Kidney (tissue), 14 donors: Measurements from ENCODE around the gene KLHL29. TPM values are rescaled to one million over a fixed set of nuclear protein-coding genes. Genes with fewer than 3 reads are reported as not detected.

Experiments
- DNase-seq, 5 donors: peaks; one replicate each; pipeline ENCODE4 v3.0.0-alpha.2; 2013 to 2020
- FAIRE-seq: peaks from 2 replicates; lab custom pipeline; 2012; peaks lifted over from hg19 to GRCh38; lab: Jason Lieb, UNC
- H3K27ac ChIP-seq, 2 donors: one replicate each; pipeline ENCODE4 v1.7.0; 2013; ENCODE audit warnings: low read depth in 2 of 2, low read length in 2 of 2, inconsistent platforms in 1 of 2
- H3K27me3 ChIP-seq: one replicate; pipeline ENCODE4 v1.7.1; 2013; ENCODE audit warnings: low read length, inconsistent platforms; ENCODE audit not compliant: control insufficient read depth, insufficient read depth
- H3K36me3 ChIP-seq, 3 donors: one replicate each; pipeline versions ENCODE4 v1.7.0 to v1.7.1; 2013; ENCODE audit warnings: low read length in 3 of 3, control low read depth in 1 of 3, inconsistent platforms in 1 of 3; ENCODE audit not compliant: insufficient read depth in 3 of 3, control insufficient read depth in 2 of 3
- H3K4me1 ChIP-seq, 3 donors: one replicate each; pipeline versions ENCODE4 v1.7.0 to v1.7.1; 2013; ENCODE audit warnings: low read length in 3 of 3, inconsistent platforms in 1 of 3, low read depth in 1 of 3; ENCODE audit not compliant: control insufficient read depth in 2 of 3, insufficient read depth in 2 of 3
- H3K4me3 ChIP-seq, 3 donors: one replicate each; pipeline versions ENCODE4 v1.7.0 to v1.8.1; 2013; ENCODE audit warnings: low read length in 3 of 3, control low read depth in 1 of 3, inconsistent platforms in 1 of 3
- H3K9ac ChIP-seq, 3 donors: one replicate each; pipeline versions ENCODE4 v1.7.0 to v1.7.1; 2013; ENCODE audit warnings: low read length in 3 of 3, control low read depth in 1 of 3, inconsistent platforms in 1 of 3
- H3K9me3 ChIP-seq, 3 donors: one replicate each; pipeline versions ENCODE4 v1.7.0 to v1.7.1; 2013; ENCODE audit warnings: low read length in 3 of 3, control low read depth in 1 of 3, inconsistent platforms in 1 of 3; ENCODE audit not compliant: control insufficient read depth in 2 of 3, insufficient read depth in 1 of 3
- CTCF ChIP-seq: IDR thresholded peaks from 3 replicates; pipeline ENCODE4 v1.5.1; 2012; ENCODE audit warnings: mild to moderate bottlenecking, moderate library complexity, borderline replicate concordance; ENCODE audit not compliant: insufficient read depth; ENCODE audit errors: extremely low read depth
- intact Hi-C: fragments of 100-400 bp; cut with DNase I; formaldehyde crosslinking; loops from one replicate; pipeline ENCODE4 v1.11.1; 2022
- polyA plus RNA-seq: library from polyadenylated mRNA; stranded (reverse); fragments of 350-450 nt; fragmentation: Illumina TruSeq; extraction: RNeasy Lipid Tissue Mini Kit (QIAGEN cat#74804); gene quantifications from one replicate; pipeline ENCODE4 v1.2.3, GENCODE V29; 2014; ENCODE audit warnings: low read depth, low replicate concordance; ENCODE audit not compliant: insufficient read depth
- total RNA-seq: library from RNA; stranded (reverse); fragmentation: NEBNext Ultra II Directional; extraction: Animal tissue kit (Norgen Biotek cat#: 25700); gene quantifications from one replicate; pipeline ENCODE4 v1.2.1, GENCODE V29; 2021
- donor health status: control.
- donor health status: control.
- donor health status: control.
- donor health status: control.
- donor health status: control.
- donor health status: DM: yes; HTN: yes; CAD: no.
- donor health status: Normal renal cell carcinoma (clear cell type).

The KLHL29 gene
- total and polyA plus RNA-seq, 2 donors from 2014 or later: 1.5 to 10.5 TPM

GRCh38 chr2:23633966-23634365 is 249.0 kb downstream of the KLHL29 start:
- FAIRE-seq (no peak), DNase-seq (peak in 1 of 5 donors; percentile 51)
- H3K36me3 ChIP-seq: no peaks in the 10 kb centered on the region
- H3K9ac ChIP-seq: no peak overlapping the region
- H3K4me3 ChIP-seq: no peak overlapping the region
- H3K9me3 ChIP-seq: no peaks in the 10 kb centered on the region
- H3K27me3 ChIP-seq: no peaks in the 10 kb centered on the region
- TF ChIP-seq CTCF: no peak
- intact Hi-C loops: no loop called here
- peaks cover 0 to 2% (median 0%) of the 10 kb centered on the region in 3 donors for H3K4me1 ChIP-seq
- no peak overlapping the region for H3K27ac ChIP-seq

- Histone ChIP-seq H3K36me3 (no peaks in the 10 kb centered on the region), H3K9me3 (no peaks in the 10 kb centered on the region), H3K4me1 (peaks cover 0 to 2% (median 0%) of the 10 kb centered on the region in 3 donors), H3K4me3 (no peak overlapping the region), H3K9ac (no peak overlapping the region), H3K27me3 (no peaks in the 10 kb centered on the region), H3K27ac (no peak overlapping the region)
- no peak for TF ChIP-seq CTCF
- intact Hi-C loops: no loop called here
- DNase-seq (peak in 1 of 5 donors; percentile 35), FAIRE-seq (no peak)
These were observed 250.7 kb downstream of the KLHL29 start for GRCh38 chr2:23635442-23636340.

GRCh38 chr2:23636426-23636825 is 251.4 kb downstream of the KLHL29 start:
- Histone ChIP-seq H3K4me3 (no peak overlapping the region), H3K4me1 (peaks cover 0 to 2% (median 0%) of the 10 kb centered on the region in 3 donors), H3K27me3 (no peaks in the 10 kb centered on the region), H3K27ac (no peak overlapping the region), H3K9ac (no peak overlapping the region), H3K36me3 (no peaks in the 10 kb centered on the region), H3K9me3 (no peaks in the 10 kb centered on the region)
- intact Hi-C loops: no loop called here
- TF ChIP-seq CTCF: peak; percentile 5
- FAIRE-seq (no peak), DNase-seq (peak in 1 of 5 donors; percentile 55)
